ENCODE data around the gene PIEZO2. TPM values are rescaled to one million over a fixed set of nuclear protein-coding genes. Genes with fewer than 3 reads are reported as not detected.

Gene PIEZO2
- total RNA-seq, 1 donor from 2014 or later = 20.4 TPM

GRCh38 chr18:11031966-11032365, 117.4 kb downstream of the PIEZO2 start:
- TF ChIP-seq CTCF (IDR thresholded peaks at IDR 0.05) = no peak
- Histone ChIP-seq H3K9me3 (no peaks in the 10 kb centered on the region), H3K4me1 (no peaks in the 10 kb centered on the region), H3K36me3 (no peaks in the 10 kb centered on the region), H3K27me3 (no peaks in the 10 kb centered on the region), H3K4me3 (no peak overlapping the region), H3K27ac (no peak overlapping the region)
- DNase-seq (no peak), ATAC-seq (no peak)
- intact Hi-C loops (cut with DNase I) = no loop called here

- no peak overlapping the region for H3K27ac ChIP-seq
- TF ChIP-seq CTCF (IDR thresholded peaks at IDR 0.05) = no peak
- no peaks in the 10 kb centered on the region for H3K27me3 ChIP-seq
- no peaks in the 10 kb centered on the region for H3K9me3 ChIP-seq
- H3K36me3 ChIP-seq = no peaks in the 10 kb centered on the region
- H3K4me3 ChIP-seq = no peak overlapping the region
- DNase-seq (no peak), ATAC-seq (no peak)
- H3K4me1 ChIP-seq = no peaks in the 10 kb centered on the region
- intact Hi-C loops (cut with DNase I) = no loop called here
These were observed 120.3 kb downstream of the PIEZO2 start for GRCh38 chr18:11029021-11029420.

GRCh38 chr18:11027862-11028261, 121.5 kb downstream of the PIEZO2 start:
- DNase-seq = no peak
- Histone ChIP-seq H3K36me3 (no peaks in the 10 kb centered on the region), H3K27me3 (no peaks in the 10 kb centered on the region), H3K4me1 (no peaks in the 10 kb centered on the region), H3K27ac (no peak overlapping the region), H3K4me3 (no peak overlapping the region), H3K9me3 (no peaks in the 10 kb centered on the region)
- intact Hi-C loops (cut with DNase I) = no loop called here
- TF ChIP-seq CTCF (IDR thresholded peaks at IDR 0.05) = no peak
- ATAC-seq = no peak

- no peak for TF ChIP-seq CTCF (IDR thresholded peaks at IDR 0.05)
- ATAC-seq = no peak
- Histone ChIP-seq H3K4me1 (no peaks in the 10 kb centered on the region), H3K4me3 (no peak overlapping the region), H3K36me3 (no peaks in the 10 kb centered on the region), H3K9me3 (no peaks in the 10 kb centered on the region), H3K27ac (no peak overlapping the region), H3K27me3 (no peaks in the 10 kb centered on the region)
- DNase-seq = no peak
- intact Hi-C loops (cut with DNase I) = no loop called here
These were observed 123.7 kb downstream of the PIEZO2 start for GRCh38 chr18:11025671-11026070.

- no peak overlapping the region for H3K27ac ChIP-seq
- no peak for ATAC-seq
- DNase-seq = no peak
These were observed 124.3 kb downstream of the PIEZO2 start for GRCh38 chr18:11024928-11025669.

More at GRCh38 chr18:11024928-11025669, 124.3 kb downstream of the PIEZO2 start:
- Histone ChIP-seq H3K9me3 (no peaks in the 10 kb centered on the region), H3K27me3 (no peaks in the 10 kb centered on the region), H3K4me3 (no peak overlapping the region), H3K4me1 (no peaks in the 10 kb centered on the region), H3K36me3 (no peaks in the 10 kb centered on the region)
- TF ChIP-seq CTCF (IDR thresholded peaks at IDR 0.05) = no peak
- intact Hi-C loops (cut with DNase I) = no loop called here

Data from upper lobe of right lung (tissue), 1 donor.